Kidney tubule cell (primary cell): ENCODE measurements around the gene SARM1.

Source experiments
- DNase-seq: peaks from one replicate; pipeline ENCODE4 v3.0.0-alpha.2; 2018; ENCODE audit warnings: low spot score

Gene SARM1

DNA sequence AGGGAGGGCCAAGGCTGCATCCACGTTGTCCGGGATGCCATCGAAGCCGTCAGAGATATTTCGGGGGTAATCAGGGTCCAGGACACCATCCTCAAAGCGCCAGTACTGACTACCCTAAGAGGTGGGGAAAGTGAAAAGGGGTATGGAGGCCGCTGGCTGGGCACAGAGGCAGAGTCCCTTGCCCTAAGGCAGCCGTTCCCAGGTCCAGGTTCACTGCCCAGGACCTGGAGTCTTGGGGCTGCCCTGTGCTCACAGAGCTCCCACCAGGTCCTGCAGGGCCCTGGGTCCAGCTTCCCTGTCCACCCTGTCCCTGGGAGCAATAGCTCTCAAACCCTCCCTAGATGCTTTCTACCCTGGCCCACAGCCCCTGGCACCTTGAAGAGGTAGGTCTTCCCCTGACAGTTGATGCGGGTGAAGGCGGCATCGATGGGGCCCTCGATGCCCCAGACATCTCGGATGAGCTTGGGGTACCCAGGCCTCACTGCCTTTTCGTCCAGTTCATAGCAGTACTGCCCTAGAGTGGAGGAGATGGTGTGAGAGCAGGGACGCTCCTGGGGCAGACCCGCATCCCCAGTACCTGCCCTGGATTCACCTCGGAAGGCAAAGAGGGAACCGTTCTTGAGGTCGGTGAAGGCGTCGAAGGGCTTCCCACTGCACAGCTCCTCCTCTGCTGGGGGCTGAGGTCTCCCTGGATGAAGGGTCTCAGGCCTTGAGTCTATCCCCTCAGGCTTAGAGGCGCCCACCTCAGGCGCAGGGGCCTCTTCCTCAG is 2.4 kb upstream of the SARM1 start:
- DNase-seq, result no peak

- no peak for DNase-seq
Measured at GRCh38 chr17:28369684-28370034, 1.8 kb upstream of the SARM1 start.

GRCh38 chr17:28370035-28370743 is 1.3 kb upstream of the SARM1 start, which contains the start of gene VTN:
Gene VTN (minus strand): TSS chr17:28370307. CDS start chr17:28370203, 104 bp downstream.
- DNase-seq, result peak; percentile 26

- no peak for DNase-seq
Measured at GRCh38 chr17:28370744-28371103, 770 bp upstream of the SARM1 start.

- DNase-seq, result no peak
Measured at GRCh38 chr17:28372203-28372944, 880 bp downstream of the SARM1 start.

- DNase-seq, result no peak
Measured at GRCh38 chr17:28372945-28373274, 1.4 kb downstream of the SARM1 start.

- DNase-seq, result no peak
Measured at GRCh38 chr17:28379814-28380801, 8.6 kb downstream of the SARM1 start.

- peak; percentile 47 for DNase-seq
Measured at GRCh38 chr17:28381141-28381825, 9.8 kb downstream of the SARM1 start.

DNA sequence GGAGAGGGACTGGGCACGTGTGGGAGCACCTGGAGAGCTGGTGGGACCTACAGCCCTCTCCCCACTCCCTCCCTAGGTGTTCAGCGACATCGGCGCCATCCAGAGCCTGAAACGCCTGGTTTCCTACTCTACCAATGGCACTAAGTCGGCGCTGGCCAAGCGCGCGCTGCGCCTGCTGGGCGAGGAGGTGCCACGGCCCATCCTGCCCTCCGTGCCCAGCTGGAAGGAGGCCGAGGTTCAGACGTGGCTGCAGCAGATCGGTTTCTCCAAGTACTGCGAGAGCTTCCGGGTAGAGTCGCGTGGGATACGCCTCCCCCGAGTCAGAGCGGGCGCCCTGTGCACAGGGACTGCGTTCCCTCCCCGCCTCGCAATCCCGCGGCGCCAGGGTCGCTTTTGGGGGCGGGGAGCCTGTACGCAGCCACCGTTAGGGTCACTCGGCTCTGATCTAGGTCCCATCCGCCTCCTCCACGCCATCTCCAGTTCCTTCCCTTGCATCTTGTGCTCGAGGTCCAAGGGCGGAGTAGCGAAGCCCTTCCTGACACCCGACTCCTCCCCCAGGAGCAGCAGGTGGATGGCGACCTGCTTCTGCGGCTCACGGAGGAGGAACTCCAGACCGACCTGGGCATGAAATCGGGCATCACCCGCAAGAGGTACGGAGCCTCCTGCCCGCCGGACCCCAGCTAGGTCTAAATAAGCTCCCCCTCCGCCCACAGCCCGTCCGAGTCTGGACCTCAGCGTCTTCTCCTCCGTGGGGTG is 13.0 kb downstream of the SARM1 start:
- peak; percentile 77 for DNase-seq

DNA sequence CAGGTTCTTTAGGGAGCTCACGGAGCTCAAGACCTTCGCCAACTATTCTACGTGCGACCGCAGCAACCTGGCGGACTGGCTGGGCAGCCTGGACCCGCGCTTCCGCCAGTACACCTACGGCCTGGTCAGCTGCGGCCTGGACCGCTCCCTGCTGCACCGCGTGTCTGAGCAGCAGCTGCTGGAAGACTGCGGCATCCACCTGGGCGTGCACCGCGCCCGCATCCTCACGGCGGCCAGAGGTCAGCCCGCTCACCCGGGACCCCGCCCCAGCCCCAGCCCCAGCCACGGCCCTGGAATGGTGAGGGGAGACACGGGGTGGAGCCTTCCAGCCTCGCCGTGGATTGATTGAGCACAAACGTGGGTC is 13.5 kb downstream of the SARM1 start:
- DNase-seq, result peak; percentile 30

- DNase-seq, result no peak
Measured at GRCh38 chr17:28385406-28385805, 13.9 kb downstream of the SARM1 start.

- DNase-seq, result no peak
Measured at GRCh38 chr17:28386391-28386790, 14.9 kb downstream of the SARM1 start.

GRCh38 chr17:28388106-28388505 is 16.6 kb downstream of the SARM1 start:
- no peak for DNase-seq

DNA sequence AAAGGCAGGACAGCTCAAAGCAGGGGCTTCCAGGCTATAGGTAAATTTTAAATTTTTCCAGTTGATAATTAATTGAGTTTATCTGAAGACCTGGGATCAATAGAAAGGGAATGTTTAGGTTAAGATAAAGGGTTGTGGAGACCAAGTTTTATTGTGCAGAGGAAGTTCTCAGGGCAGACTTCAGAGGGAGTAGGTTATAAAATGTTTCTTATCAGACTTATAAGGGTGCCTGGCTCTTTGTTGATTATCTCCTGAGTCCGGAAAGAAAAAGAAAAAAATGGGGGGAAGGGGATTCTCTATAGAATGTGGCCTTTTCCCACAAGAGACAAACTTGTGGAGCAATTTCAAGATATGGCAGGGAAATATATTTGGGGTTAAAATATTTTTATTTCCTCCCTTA is 18.6 kb downstream of the SARM1 start:
- DNase-seq, result no peak

DNA sequence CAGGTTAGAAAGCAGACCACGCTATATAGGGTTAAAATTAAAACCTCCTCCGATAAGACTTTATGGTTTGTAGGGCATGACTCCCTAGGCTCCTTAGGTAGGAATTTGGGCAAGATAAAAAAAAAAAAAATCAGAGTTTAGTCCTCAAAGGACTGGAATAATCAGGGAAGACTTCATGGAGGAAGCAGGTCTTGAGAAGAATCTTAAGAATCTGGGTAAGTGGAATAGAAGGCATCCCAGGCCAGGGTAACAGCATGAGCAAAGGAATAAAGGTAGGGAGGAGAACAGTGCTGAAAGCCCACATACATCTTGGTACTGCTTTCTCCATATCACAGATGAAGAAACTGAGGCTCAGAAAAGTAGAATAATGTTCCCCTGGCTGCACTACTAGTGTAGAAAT is 19.1 kb downstream of the SARM1 start:
- DNase-seq, result no peak

DNA sequence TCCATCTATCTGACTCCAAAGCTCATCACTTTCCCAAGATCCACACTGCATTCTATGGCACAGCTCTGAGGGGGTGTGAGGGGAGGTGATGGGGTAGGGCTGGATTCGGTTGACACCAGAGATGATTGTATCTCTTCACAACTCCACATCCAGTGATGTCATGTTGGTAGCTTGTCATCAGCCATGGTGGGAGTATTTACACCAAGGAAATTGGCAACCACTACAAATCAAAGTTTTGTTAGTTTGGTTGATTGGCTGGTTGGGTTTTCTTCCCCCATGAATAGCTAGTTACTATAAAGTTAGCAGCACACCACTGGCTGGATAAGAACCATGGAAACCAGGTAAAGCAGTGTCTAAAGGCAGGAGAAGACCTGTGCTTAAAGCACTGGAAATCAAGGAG is 19.5 kb downstream of the SARM1 start:
- DNase-seq, result no peak

GRCh38 chr17:28391401-28391800 is 19.9 kb downstream of the SARM1 start:
- no peak for DNase-seq

- no peak for DNase-seq
Measured at GRCh38 chr17:28392491-28392890, 21.0 kb downstream of the SARM1 start.

DNA sequence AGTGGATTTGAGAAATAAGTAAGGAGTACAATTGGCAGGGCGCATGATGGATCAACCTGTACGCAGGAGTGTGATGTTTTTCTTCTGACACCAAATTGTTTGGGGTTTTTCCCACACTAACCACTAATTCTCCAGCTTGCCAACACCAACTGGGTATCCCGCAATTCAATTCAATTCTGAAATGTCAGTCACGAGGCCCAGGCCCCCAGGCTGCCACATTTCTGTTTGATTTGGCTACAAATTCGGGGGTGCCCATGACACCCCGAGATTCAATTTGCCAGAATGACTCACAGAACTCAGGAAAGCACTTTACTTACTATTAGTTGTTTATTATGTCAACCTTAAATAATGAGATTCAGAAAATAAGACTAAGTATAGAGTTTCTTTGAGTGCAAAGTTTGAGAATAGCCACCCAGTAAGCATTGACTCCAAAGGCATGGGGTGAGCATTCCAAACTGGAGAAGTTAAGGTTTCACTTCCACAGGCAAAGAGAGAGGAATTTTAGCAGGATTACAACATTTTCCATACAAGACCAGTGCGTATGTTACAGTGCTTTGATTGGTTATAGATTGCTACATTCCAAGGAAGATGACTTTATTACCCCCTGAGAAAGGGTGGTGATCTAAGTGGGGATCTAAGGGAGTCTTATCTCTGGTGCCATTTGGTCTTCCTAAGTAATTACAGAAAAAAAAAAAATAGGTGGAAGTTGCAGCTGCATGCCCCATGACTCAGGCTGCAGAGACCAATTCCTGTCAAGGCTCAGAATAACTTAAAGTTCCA is 23.0 kb downstream of the SARM1 start:
- peak; percentile 29 for DNase-seq

DNA sequence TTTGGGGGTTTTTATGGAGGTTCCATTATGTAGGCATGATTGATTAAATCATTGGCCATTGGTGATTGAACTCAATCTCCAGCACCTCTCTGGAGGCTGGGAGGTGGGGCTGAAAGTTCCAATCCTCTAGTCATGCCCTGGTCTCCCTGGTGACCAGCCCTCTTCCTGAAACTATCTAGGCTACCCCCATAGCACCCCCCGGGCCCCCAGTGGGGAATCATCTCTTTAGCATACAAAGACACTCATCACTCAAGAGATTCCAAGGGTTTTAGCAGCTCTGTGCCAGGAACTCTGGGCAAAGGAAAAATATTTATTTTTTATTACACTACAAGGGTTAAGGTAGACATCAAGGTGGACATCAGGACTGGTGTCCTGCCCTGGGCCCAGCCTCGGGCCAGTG is 23.9 kb downstream of the SARM1 start:
- DNase-seq, result no peak
